ENCODE measurements around the gene RGCC.

The RGCC gene

DNA sequence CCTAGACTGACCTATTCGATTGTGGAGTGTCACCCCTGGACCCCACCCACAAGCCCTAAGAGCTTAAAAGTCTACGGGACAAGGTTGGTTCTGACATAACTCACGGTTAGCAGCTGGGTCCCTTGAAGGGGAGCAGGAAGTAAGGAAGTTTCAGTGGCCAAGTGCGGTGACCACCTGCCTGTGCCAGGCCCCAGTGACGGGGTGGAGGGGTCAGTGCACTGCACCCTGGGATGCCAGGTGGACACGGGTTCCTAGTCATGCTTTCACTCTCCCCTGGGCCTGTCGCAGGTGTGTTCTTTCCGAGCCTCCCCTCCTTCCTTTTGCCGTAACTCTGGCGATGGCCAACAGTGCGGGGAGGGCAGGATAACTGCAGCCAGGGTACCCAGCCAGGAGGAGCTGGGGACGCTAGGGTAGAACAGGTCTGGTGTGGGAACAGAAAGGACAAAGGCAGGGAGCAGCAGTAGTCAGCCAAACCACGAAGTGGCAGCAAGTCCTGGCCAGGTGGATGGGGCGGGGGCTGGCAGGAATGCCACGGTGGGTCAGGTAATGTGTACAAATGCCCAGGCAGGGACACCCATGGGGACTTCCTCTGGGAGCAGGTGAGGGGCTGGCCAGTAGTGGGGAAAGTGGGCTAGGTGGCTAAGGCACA, 58.3 kb downstream of the RGCC start:
- DNase-seq (ENCODE audit: low read depth, low spot score): no peak

GRCh38 chr13:41516166-41516565, 58.8 kb downstream of the RGCC start:
- DNase-seq (ENCODE audit: low read depth, low spot score): no peak

DNA sequence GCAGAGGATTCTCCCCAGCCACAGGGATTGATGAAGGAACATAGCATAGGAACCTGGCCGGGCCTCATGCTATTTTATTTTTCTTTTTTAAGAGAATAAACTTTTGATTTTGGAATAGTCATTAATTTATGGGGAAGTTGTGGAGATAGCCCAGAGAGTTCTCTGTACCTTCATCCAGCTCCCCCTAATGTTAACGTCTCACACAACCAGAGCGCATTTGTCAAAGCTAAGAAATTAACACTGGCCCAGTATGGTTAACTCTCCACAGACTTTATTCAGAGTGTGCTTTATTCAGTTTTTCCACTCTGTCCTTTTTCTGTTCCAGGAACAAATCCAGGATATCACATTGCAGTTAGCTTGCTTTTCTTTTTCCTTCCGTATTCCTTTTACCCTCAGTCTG, 59.4 kb downstream of the RGCC start:
- no peak for DNase-seq (ENCODE audit: low read depth, low spot score)

- no peak for DNase-seq (ENCODE audit: low read depth, low spot score)
These were observed 62.8 kb downstream of the RGCC start for GRCh38 chr13:41520016-41520659.
